Measurements from ENCODE around the gene SCN5A. TPM values are rescaled to one million over a fixed set of nuclear protein-coding genes. Genes with fewer than 3 reads are reported as not detected.

SCN5A gene
- total RNA-seq, 1 donor from 2014 or later, result 3.3 TPM

DNA sequence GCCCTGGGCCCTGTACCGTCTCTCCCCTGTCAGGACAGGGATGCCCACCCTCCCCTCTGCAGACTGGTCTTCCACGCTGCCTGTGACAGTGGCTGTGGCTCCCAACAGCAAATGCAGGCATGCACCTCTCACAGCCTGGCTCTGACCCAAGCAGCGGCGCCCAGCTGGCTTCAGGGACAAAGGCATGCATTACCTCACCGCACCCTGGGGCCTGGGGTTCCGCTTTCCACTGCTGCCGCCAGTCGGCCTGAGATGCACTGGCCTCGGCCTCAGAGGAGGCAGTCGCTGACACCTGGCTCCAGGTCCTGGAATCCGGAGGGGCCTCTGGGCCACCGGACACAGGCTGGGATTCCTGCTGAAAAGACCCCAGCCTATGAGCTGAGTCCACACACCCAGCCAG, 70.3 kb downstream of the SCN5A start:
- H3K9me3 Mint-ChIP-seq (ENCODE audit: unreplicated experiment), result peaks cover 2% of the 10 kb centered on the region
- peaks cover 19% of the 10 kb centered on the region for H3K27me3 Mint-ChIP-seq (ENCODE audit: low read depth, unreplicated experiment)
- H3K4me2 ChIP-seq (ENCODE audit: low read length), result no peak overlapping the region
- H3K36me3 Mint-ChIP-seq (ENCODE audit: low read depth, unreplicated experiment), result peaks cover 2% of the 10 kb centered on the region
- H2AFZ ChIP-seq (ENCODE audit: low read depth, low read length), result no peak overlapping the region
- H3K27ac ChIP-seq (ENCODE audit: low read depth, low read length), result no peak overlapping the region
- TF ChIP-seq EZH2 (IDR thresholded peaks at IDR 0.05; ENCODE audit: insufficient read depth, low read length), result no peak
- TF ChIP-seq, protein P1, sequence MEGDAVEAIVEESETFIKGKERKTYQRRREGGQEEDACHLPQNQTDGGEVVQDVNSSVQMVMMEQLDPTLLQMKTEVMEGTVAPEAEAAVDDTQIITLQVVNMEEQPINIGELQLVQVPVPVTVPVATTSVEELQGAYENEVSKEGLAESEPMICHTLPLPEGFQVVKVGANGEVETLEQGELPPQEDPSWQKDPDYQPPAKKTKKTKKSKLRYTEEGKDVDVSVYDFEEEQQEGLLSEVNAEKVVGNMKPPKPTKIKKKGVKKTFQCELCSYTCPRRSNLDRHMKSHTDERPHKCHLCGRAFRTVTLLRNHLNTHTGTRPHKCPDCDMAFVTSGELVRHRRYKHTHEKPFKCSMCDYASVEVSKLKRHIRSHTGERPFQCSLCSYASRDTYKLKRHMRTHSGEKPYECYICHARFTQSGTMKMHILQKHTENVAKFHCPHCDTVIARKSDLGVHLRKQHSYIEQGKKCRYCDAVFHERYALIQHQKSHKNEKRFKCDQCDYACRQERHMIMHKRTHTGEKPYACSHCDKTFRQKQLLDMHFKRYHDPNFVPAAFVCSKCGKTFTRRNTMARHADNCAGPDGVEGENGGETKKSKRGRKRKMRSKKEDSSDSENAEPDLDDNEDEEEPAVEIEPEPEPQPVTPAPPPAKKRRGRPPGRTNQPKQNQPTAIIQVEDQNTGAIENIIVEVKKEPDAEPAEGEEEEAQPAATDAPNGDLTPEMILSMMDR (IDR thresholded peaks at IDR 0.05; ENCODE audit: insufficient read depth, low read depth, low read length), result no peak
- no peaks in the 10 kb centered on the region for H3K4me1 Mint-ChIP-seq (ENCODE audit: low read depth, unreplicated experiment)
- H3K79me2 ChIP-seq (ENCODE audit: insufficient read depth, low read length), result no peaks in the 10 kb centered on the region
- H3K9ac ChIP-seq (ENCODE audit: low read length), result no peak overlapping the region
- H3K4me3 ChIP-seq (ENCODE audit: insufficient read depth, low read depth, low read length), result no peak overlapping the region
- no peaks in the 10 kb centered on the region for H3K4me1 ChIP-seq (ENCODE audit: insufficient read depth, low read length)
- H4K20me1 ChIP-seq (ENCODE audit: insufficient read depth, low read length), result no peaks in the 10 kb centered on the region
- no peaks in the 10 kb centered on the region for H3K9me3 ChIP-seq (ENCODE audit: insufficient read depth, low read depth, low read length)
- H3K27me3 ChIP-seq (ENCODE audit: insufficient read depth, low read length), result no peaks in the 10 kb centered on the region
- no peak overlapping the region for H3K4me3 Mint-ChIP-seq (ENCODE audit: unreplicated experiment)
- no peaks in the 10 kb centered on the region for H3K36me3 ChIP-seq (ENCODE audit: insufficient read depth, low read length)
- H3K27ac Mint-ChIP-seq (ENCODE audit: unreplicated experiment), result no peak overlapping the region
- no peak for FAIRE-seq
- DNase-seq (ENCODE audit: low read depth), result peak; percentile 5

DNA sequence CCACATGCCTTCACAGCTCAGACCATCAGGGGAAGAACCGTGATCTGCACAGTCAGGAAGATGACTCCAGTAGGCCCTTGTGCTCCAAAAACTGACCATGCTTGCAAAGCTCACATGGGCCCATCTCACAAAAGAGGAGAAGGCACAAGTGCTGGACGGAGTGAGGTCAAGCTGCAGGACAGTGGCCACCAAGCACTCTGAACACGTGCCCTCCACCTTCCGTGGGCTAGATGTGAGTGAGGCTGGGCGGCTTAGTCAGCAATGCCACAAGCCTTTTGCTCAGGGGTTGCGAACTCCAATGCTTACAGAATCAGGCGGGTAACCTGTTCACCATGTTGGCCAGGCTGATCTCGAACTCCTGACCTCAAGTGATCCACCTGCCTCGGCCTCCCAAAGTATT, 70.9 kb downstream of the SCN5A start:
- Histone ChIP-seq H3K36me3 (ENCODE audit: insufficient read depth, low read length) (no peaks in the 10 kb centered on the region), H2AFZ (ENCODE audit: low read depth, low read length) (no peak overlapping the region), H3K27ac (ENCODE audit: low read depth, low read length) (no peak overlapping the region), H3K9ac (ENCODE audit: low read length) (no peak overlapping the region), H3K4me1 (ENCODE audit: insufficient read depth, low read length) (no peaks in the 10 kb centered on the region), H3K79me2 (ENCODE audit: insufficient read depth, low read length) (no peaks in the 10 kb centered on the region), H3K4me3 (ENCODE audit: insufficient read depth, low read depth, low read length) (no peak overlapping the region), H3K9me3 (ENCODE audit: insufficient read depth, low read depth, low read length) (peaks cover 2% of the 10 kb centered on the region), H3K27me3 (ENCODE audit: insufficient read depth, low read length) (no peaks in the 10 kb centered on the region), H4K20me1 (ENCODE audit: insufficient read depth, low read length) (no peaks in the 10 kb centered on the region), H3K4me2 (ENCODE audit: low read length) (no peak overlapping the region)
- H3K4me1 Mint-ChIP-seq (ENCODE audit: low read depth, unreplicated experiment), result no peaks in the 10 kb centered on the region
- H3K27me3 Mint-ChIP-seq (ENCODE audit: low read depth, unreplicated experiment), result peaks cover 19% of the 10 kb centered on the region
- H3K27ac Mint-ChIP-seq (ENCODE audit: unreplicated experiment), result no peak overlapping the region
- TF ChIP-seq EZH2 (IDR thresholded peaks at IDR 0.05; ENCODE audit: insufficient read depth, low read length), result no peak
- TF ChIP-seq, protein P1 (IDR thresholded peaks at IDR 0.05; ENCODE audit: insufficient read depth, low read depth, low read length), result no peak
- no peak overlapping the region for H3K4me3 Mint-ChIP-seq (ENCODE audit: unreplicated experiment)
- FAIRE-seq, result no peak
- no peak for DNase-seq (ENCODE audit: low read depth)
- H3K36me3 Mint-ChIP-seq (ENCODE audit: low read depth, unreplicated experiment), result peaks cover 2% of the 10 kb centered on the region
- peaks cover 2% of the 10 kb centered on the region for H3K9me3 Mint-ChIP-seq (ENCODE audit: unreplicated experiment)

DNA sequence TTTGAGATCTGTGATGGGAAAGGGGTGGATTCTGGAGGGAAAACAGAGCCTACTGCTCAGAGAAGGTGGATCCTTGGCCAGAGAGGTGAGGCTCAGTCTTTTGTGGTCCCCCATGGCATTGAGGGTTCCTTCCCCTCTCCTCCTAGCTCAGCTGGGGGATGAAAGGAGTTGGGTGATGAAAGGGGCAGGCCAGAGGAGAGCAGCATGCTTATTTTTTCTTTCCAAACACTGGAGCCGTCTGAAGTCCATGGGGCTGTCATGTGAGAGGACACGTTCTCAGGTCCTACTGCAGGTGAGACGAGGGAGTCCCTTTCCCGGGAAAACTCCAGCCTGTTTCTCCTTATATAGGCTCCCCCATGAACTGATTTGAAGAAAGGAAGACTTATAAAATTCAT, 71.4 kb downstream of the SCN5A start:
- no peak overlapping the region for H3K27ac ChIP-seq (ENCODE audit: low read depth, low read length)
- no peaks in the 10 kb centered on the region for H3K36me3 ChIP-seq (ENCODE audit: insufficient read depth, low read length)
- Mint-ChIP-seq H3K27me3 (ENCODE audit: low read depth, unreplicated experiment) (peaks cover 19% of the 10 kb centered on the region), H3K9me3 (ENCODE audit: unreplicated experiment) (peaks cover 2% of the 10 kb centered on the region), H3K36me3 (ENCODE audit: low read depth, unreplicated experiment) (peaks cover 2% of the 10 kb centered on the region), H3K4me3 (ENCODE audit: unreplicated experiment) (no peak overlapping the region), H3K4me1 (ENCODE audit: low read depth, unreplicated experiment) (no peaks in the 10 kb centered on the region), H3K27ac (ENCODE audit: unreplicated experiment) (no peak overlapping the region)
- peaks cover 4% of the 10 kb centered on the region for H3K9me3 ChIP-seq (ENCODE audit: insufficient read depth, low read depth, low read length)
- no peak for TF ChIP-seq EZH2 (IDR thresholded peaks at IDR 0.05; ENCODE audit: insufficient read depth, low read length)
- TF ChIP-seq, protein P1 (IDR thresholded peaks at IDR 0.05; ENCODE audit: insufficient read depth, low read depth, low read length), result no peak
- H3K27me3 ChIP-seq (ENCODE audit: insufficient read depth, low read length), result no peaks in the 10 kb centered on the region
- no peak overlapping the region for H2AFZ ChIP-seq (ENCODE audit: low read depth, low read length)
- no peaks in the 10 kb centered on the region for H4K20me1 ChIP-seq (ENCODE audit: insufficient read depth, low read length)
- no peak overlapping the region for H3K4me3 ChIP-seq (ENCODE audit: insufficient read depth, low read depth, low read length)
- no peak overlapping the region for H3K4me2 ChIP-seq (ENCODE audit: low read length)
- no peak for DNase-seq (ENCODE audit: low read depth)
- no peaks in the 10 kb centered on the region for H3K4me1 ChIP-seq (ENCODE audit: insufficient read depth, low read length)
- no peaks in the 10 kb centered on the region for H3K79me2 ChIP-seq (ENCODE audit: insufficient read depth, low read length)
- FAIRE-seq, result no peak
- no peak overlapping the region for H3K9ac ChIP-seq (ENCODE audit: low read length)
